ENCODE measurements around the gene RGSL1. TPM values are rescaled to one million over a fixed set of nuclear protein-coding genes. Genes with fewer than 3 reads are reported as not detected.

Gene RGSL1
- total RNA-seq, 4 donors from 2014 or later, result not detected

- H3K9me3 ChIP-seq, result no peaks in the 10 kb centered on the region
- H3K27ac ChIP-seq, result no peak overlapping the region
- TF ChIP-seq POLR2A (IDR thresholded peaks at IDR 0.05) (no peak), CTCF (IDR thresholded peaks at IDR 0.05) (no peak)
- no peak for DNase-seq
- H3K27me3 ChIP-seq, result no peaks in the 10 kb centered on the region
- H3K36me3 ChIP-seq, result no peaks in the 10 kb centered on the region
- H3K4me3 ChIP-seq, result no peak overlapping the region
- no peaks in the 10 kb centered on the region for H3K4me1 ChIP-seq
Measured at GRCh38 chr1:182415789-182416188, 34.2 kb upstream of the RGSL1 start.

GRCh38 chr1:182426442-182427430 is 23.2 kb upstream of the RGSL1 start:
- TF ChIP-seq CTCF (IDR thresholded peaks at IDR 0.05) (no peak), POLR2A (IDR thresholded peaks at IDR 0.05) (no peak)

GRCh38 chr1:182428043-182428442 is 21.9 kb upstream of the RGSL1 start:
- H3K27me3 ChIP-seq, result no peaks in the 10 kb centered on the region
- DNase-seq, result no peak
- no peaks in the 10 kb centered on the region for H3K9me3 ChIP-seq
- no peak for TF ChIP-seq POLR2A (IDR thresholded peaks at IDR 0.05)
- TF ChIP-seq CTCF (IDR thresholded peaks at IDR 0.05), result no peak
- no peaks in the 10 kb centered on the region for H3K4me1 ChIP-seq
- H3K27ac ChIP-seq, result no peak overlapping the region
- H3K36me3 ChIP-seq, result no peaks in the 10 kb centered on the region
- no peak overlapping the region for H3K4me3 ChIP-seq

More at GRCh38 chr1:182426442-182427430, 23.2 kb upstream of the RGSL1 start:
- no peak overlapping the region for H3K27ac ChIP-seq
- no peak overlapping the region for H3K4me3 ChIP-seq
- no peaks in the 10 kb centered on the region for H3K4me1 ChIP-seq
- H3K36me3 ChIP-seq, result no peaks in the 10 kb centered on the region
- no peaks in the 10 kb centered on the region for H3K9me3 ChIP-seq
- no peak for DNase-seq
- no peaks in the 10 kb centered on the region for H3K27me3 ChIP-seq

GRCh38 chr1:182430263-182431068 is 19.5 kb upstream of the RGSL1 start:
- H3K4me3 ChIP-seq, result no peak overlapping the region
- H3K36me3 ChIP-seq, result no peaks in the 10 kb centered on the region
- no peak for DNase-seq
- TF ChIP-seq POLR2A (IDR thresholded peaks at IDR 0.05) (no peak), CTCF (IDR thresholded peaks at IDR 0.05) (no peak)
- H3K4me1 ChIP-seq, result no peaks in the 10 kb centered on the region
- no peak overlapping the region for H3K27ac ChIP-seq
- no peaks in the 10 kb centered on the region for H3K9me3 ChIP-seq
- H3K27me3 ChIP-seq, result no peaks in the 10 kb centered on the region

- DNase-seq, result no peak
- H3K27me3 ChIP-seq, result no peaks in the 10 kb centered on the region
- no peaks in the 10 kb centered on the region for H3K9me3 ChIP-seq
- no peaks in the 10 kb centered on the region for H3K36me3 ChIP-seq
- TF ChIP-seq POLR2A (IDR thresholded peaks at IDR 0.05) (no peak), CTCF (IDR thresholded peaks at IDR 0.05) (no peak)
- H3K4me1 ChIP-seq, result no peaks in the 10 kb centered on the region
- no peak overlapping the region for H3K4me3 ChIP-seq
- no peak overlapping the region for H3K27ac ChIP-seq
Measured at GRCh38 chr1:182431278-182431677, 18.7 kb upstream of the RGSL1 start.

Measured in Peyer's patch (tissue), 4 donors.